Ureter (tissue), 1 donor: ENCODE data around the gene SLC1A1. TPM values are rescaled to one million over a fixed set of nuclear protein-coding genes. Genes with fewer than 3 reads are reported as not detected.
"Not testable (repeated sequence)": the region's sequence is repeated elsewhere in the genome, so short reads cannot be mapped to it uniquely, and the experiment has no call there.

Experiments used
- DNase-seq: peaks from one replicate; pipeline ENCODE4 v3.0.0-alpha.2; 2020; ENCODE audit warnings: low spot score
- total RNA-seq: library from RNA; stranded (reverse); gene quantifications from one replicate; pipeline ENCODE4 v1.2.4, GENCODE V29; 2023
- donor health status: DM: yes; HTN: yes; CAD: no.

SLC1A1 gene
- total RNA-seq, 1 donor from 2014 or later = 5.0 TPM

GRCh38 chr9:4506490-4506889 is 16.2 kb downstream of the SLC1A1 start:
- DNase-seq = no peak

- no peak for DNase-seq
Measured at GRCh38 chr9:4507306-4508130, 17.2 kb downstream of the SLC1A1 start.

DNA sequence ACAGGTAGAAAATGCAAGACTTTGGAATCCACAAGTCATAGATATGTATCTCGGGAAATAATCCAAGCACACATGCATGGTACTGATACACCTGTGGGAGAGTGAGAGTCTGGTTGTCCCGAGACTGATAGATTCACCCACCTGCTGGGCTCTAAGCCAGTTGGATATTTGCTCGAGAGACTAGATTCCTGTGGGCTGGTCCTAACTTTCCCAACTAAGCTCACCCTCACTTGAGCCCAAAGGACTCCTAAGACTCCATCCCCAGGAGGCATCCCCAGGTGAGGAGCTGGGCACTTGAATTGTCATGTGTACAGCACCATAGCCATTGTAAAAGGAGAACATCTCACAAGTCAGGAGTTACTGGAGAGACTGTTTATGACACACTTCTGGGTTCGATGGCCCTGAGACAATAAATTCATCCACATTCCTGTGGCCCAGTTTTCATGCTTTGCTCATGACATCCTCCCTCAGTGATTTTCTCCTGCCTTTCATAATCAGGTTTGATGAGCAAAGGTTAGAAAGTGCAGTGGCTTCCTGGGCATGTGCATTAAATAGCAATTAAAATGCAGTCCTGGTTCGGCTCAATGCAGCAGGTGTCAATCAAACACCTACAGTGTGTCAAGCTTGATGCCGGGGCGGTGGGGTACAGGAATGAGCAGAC is 18.1 kb downstream of the SLC1A1 start:
- no peak for DNase-seq

- no peak for DNase-seq
Measured at GRCh38 chr9:4508907-4509589, 18.8 kb downstream of the SLC1A1 start.

GRCh38 chr9:4509590-4509984 is 19.3 kb downstream of the SLC1A1 start:
- DNase-seq = no peak

DNA sequence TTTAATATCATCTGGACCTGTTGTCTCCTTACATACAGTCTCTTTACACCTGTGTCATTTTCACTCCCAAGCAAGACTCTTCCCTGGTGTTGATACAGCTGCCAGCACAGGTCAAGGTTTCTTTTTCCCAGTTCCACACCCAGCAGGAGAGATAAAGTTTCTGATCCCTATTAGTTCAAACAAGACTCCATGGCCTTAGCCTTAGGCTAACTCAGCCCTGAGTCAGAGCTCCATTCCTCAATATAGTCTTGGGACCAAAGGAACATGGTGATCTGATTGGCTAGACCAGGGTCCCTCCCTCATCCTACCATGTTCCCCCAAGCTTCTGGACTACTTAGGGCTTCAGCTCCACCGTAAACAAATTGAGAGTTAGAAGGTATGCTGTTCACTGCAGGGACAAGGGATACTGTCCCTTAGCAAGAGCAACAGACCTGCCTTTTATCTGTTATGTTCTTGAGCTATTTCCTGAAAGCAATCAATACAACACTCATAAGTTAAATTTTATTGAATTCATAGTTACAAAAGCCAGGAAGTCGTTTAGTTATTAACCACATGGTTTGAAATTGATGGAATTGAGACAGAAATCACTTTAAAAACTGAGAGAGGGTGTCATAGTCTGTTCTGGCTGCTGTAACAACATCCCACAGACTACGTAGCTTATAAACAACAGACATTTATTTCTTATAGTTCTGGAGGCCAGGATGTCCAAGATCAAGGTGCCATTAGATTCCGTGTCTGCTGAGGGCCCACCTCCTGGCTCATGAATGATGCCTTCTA is 20.5 kb downstream of the SLC1A1 start:
- no peak for DNase-seq

DNA sequence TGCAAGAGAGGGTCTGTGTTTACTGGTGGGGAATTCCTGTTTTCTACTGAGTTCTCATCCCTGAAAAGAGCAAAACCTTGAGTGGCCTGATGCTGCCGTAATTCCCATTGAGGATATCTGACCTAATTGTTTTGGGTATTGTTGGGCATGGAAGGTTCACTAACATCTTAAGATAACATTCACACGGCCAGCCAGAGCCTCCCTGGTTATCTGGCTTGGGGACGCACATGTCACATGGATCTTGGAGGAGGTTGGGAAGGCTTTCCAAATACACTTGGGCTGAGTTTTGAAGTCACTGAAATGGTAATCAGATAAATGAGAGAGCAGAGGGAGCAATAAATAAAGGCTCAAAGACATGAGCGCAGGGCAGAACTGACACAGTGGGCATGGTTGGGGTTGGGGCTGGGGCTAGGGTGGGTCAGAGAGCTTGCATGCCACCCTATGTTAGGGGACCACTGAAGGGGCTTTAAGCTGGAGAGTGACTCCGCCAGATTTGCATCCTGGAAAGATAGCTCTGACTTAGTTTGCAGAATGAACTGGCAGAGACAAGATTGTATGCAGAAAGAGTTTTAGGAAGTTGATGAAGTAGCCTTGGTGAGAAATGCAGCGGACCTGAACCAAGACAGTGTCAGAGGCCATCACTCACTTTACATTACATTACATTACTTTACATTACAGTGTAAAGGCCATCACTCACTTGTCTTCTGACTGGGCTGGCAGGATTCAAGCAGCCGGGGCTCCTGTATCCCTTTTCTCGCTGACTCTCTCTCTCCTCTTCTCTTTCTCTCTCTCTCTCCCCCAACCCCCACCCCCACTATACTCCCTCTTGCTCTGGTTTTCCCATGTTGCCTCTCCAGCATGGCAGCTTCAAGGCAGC is 24.2 kb downstream of the SLC1A1 start:
- DNase-seq = no peak

DNA sequence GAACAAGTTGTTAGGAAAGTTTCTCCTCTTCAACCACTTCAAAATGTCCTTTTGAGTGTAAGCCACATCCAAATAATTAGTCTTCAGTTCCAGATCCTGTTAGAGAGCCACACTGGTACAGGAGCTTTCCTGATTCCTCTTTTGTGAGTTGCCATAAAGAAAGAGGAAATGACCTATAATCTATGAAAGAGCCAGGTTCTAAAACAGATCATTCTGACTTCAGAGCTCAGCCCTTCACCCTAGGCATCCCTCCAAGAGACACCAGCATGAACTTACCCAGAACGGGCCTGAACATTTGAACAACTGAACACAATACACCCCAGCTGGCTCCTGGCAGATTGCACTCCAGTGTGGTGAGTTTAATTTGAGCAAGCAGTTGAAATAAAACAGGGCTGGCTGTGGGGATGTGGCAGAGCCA is 25.7 kb downstream of the SLC1A1 start:
- no peak for DNase-seq

DNA sequence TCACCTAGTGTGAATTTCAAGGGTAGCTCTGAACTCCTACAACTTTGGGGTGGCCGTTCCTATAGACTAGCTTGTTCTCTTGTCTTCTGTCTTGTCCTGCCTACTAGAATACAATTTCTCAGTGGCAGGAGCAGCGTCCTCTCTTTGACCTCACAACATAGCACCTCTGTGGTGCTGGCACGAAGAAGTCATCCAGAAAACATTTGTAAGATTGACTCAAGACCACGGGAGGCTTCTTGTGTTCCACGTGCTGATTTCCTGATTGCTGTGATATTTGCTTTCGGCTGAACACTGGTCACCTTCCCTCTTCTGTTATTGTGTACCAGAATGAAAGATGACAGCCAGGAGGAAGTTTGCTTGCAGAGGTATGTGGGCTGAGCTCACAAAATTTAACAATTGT is 27.0 kb downstream of the SLC1A1 start:
- no peak for DNase-seq

DNA sequence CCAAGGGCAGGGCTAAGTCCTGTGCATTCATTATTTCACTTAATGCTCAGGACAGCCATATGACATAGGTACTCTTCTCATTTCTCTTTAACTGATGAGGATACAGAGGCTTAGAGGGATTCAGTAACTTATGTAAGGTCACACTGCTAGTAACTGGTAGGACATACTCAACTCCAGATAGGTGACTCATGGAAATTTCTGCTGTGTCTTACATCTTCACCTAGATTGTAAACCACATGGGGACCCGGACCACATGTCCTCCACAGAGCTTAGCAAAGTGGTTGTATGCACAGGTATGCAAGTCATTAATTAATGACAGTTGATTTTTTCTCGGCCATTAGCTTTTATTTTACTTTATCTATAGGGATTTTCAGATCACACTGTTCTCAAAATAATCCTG is 29.3 kb downstream of the SLC1A1 start:
- DNase-seq = no peak

GRCh38 chr9:4520055-4520454 is 29.8 kb downstream of the SLC1A1 start:
- no peak for DNase-seq

- peak; percentile 50 for DNase-seq
Measured at GRCh38 chr9:4530375-4530774, 40.1 kb downstream of the SLC1A1 start.

DNA sequence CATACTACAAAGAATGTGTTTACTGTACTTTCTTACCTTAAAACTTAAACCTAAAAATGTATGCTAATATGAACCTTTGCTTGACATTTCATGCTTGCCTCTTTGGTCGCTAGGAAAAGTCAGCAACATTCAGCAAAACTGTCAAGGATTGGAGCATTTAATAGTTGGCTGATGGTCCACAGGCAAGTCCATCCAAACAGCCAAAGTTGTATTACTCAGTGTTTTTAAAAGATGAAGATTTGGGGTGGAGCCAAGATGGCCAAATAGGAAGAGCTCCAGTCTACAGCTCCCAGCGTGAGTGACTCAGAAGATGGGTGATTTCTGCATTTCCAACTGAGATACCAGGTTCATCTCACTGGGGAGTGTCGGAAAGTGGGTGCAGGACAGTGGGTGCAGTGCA is 40.6 kb downstream of the SLC1A1 start:
- DNase-seq = not testable (repeated sequence)

DNA sequence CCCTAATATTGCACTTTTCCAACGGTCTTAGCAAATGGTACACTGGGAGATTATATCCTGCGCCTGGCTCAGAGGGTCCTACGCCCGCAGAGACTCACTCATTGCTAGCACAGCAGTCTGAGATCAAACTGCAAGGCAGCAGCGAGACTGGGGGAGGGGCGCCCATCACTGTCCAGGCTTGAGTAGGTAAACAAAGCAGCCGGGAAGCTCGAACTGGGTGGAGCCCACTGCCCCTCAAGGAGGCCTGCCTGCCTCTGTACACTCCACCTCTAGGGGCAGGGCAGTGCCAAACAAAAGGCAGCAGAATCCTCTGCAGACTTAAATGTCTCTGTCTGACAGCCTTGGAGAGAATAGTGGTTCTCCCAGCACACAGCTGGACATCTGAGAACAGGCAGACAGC is 41.1 kb downstream of the SLC1A1 start:
- DNase-seq = not testable (repeated sequence)

GRCh38 chr9:4533881-4534280 is 43.6 kb downstream of the SLC1A1 start:
- not testable (repeated sequence) for DNase-seq

DNA sequence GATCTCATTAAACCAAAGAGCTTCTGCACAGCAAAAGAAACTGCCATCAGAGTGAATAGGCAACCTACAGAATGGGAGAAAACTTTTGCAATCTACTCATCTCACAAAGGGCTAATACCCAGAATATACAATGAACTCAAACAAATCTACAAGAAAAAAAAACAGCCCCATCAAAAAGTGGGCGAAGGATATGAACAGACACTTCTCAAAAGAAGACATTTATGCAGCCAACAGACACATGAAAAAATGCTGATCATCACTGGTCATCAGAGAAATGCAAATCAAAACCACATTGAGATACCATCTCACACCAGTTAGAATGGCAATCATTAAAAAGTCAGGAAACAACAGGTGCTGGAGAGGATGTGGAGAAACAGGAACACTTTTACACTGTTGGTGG is 45.9 kb downstream of the SLC1A1 start:
- DNase-seq = not testable (repeated sequence)

DNA sequence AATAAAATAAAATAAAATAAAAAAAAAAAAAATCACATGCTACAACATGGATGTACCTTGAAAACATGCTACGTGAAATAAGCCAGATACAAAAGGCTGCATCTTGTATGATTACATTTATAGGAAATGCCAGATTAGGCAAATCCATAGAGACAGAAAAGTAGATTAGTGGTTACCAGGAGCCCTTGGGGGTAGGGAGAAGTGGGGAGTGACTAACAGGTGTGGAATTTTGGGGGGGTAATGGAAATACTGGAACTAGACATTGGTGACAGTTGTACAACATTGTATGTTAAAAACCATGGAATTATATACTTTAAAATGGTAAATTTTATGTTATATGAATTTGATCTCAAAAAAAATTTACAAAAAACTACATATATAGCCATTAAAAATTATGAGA is 47.3 kb downstream of the SLC1A1 start:
- no peak for DNase-seq

- DNase-seq = no peak
Measured at GRCh38 chr9:4538107-4538506, 47.8 kb downstream of the SLC1A1 start.

DNA sequence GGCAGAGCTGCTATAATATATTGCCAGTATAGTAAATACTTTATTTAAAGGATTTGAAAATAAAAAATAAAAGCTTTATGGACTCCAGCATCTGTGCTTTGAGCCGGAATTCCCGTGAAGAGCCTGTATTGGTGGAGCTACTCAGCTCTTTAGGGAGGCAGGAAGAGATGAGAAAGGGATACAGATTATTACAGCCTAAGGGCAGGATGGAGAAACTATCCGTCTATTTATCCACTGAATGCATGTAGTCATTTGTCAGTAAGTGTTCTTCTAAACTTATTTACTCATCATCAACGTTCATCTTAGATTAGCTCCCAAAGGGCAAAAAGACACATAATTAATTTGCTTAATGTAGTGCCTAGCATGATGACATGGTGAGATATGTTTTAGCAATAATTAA is 48.4 kb downstream of the SLC1A1 start:
- no peak for DNase-seq

DNA sequence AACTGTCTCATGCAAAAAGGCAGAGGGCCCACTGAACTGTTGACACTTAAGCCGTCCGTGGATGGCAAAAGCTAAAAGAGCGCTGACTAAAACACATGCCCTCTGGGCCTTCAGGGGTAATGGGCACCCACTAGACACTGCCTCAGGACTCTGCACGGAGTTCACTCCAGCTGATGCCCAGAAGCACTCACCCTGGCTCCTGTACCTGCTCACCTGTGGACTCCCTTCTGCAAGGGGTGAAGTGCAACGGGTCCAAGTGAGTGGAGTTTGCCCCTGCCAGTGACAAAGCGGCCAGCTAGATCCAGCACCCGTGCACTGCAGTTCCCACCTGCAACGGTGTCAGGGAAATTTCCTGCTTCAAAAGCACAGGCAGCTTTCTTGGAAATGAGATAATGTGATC is 50.2 kb downstream of the SLC1A1 start:
- DNase-seq = no peak

DNA sequence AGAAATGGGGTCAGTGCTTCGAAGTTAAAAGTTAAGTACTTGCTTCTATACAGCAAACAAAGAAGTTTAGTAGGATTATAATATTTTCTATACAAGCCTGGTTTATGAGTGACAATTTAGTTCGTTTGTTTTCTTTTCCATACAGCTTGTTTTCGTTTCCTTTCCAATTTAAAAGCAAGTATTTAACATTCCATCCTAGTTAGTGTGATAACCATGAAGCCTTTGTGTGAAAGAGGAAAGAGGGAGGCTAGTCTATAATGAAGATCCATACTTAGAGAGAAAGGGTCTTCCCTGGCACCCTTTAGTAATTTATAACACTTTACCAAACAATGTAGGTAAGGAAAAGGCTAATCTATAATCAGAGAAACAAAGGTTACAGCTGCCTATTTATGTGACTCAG is 51.0 kb downstream of the SLC1A1 start:
- DNase-seq = no peak
